GM23338 (cell line): ENCODE measurements around the gene VPREB1.

Source experiments
- CREB1 ChIP-seq: fragments of 250-450 bp; sonication (Bioruptor Pico); IDR thresholded peaks from 2 replicates; pipeline ENCODE4 v1.5.0; 2020; ENCODE audit warnings: low read depth, mild to moderate bottlenecking, moderate library complexity
- CTCF ChIP-seq, 2 experiments: fragments of 200-600 bp in 1 of 2; sonication (generic) in 1 of 2; conservative IDR thresholded peaks; 2 replicates each; pipeline versions ENCODE4 v1.5.1 to v1.6.1; 2016 to 2017; ENCODE audit warnings: antibody characterized with exemption in 2 of 2, low read depth in 2 of 2, mild to moderate bottlenecking in 2 of 2, moderate library complexity in 1 of 2
- ETS1 ChIP-seq: IDR thresholded peaks from 2 replicates; pipeline ENCODE4 v1.6.1; 2016; ENCODE audit warnings: antibody characterized with exemption
- EZH2 ChIP-seq: fragments of 200-600 bp; sonication (generic); IDR thresholded peaks from one replicate; pipeline ENCODE4 v1.8.0; 2017; ENCODE audit warnings: antibody characterized with exemption, mild to moderate bottlenecking, low read depth; ENCODE audit not compliant: unreplicated experiment
- EZH2phosphoT487 ChIP-seq: fragments of 200-600 bp; sonication (generic); IDR thresholded peaks from one replicate; pipeline ENCODE4 v1.8.1; 2018; ENCODE audit warnings: antibody characterized with exemption; ENCODE audit not compliant: unreplicated experiment
- JUNB ChIP-seq: IDR thresholded peaks from one replicate; pipeline ENCODE4 v1.6.1; 2016; ENCODE audit warnings: antibody characterized with exemption; ENCODE audit not compliant: unreplicated experiment
- NANOG ChIP-seq: IDR thresholded peaks from 2 replicates; pipeline ENCODE4 v1.6.1; 2016; ENCODE audit warnings: antibody characterized with exemption, borderline replicate concordance
- POLR2AphosphoS5 ChIP-seq: IDR thresholded peaks from 2 replicates; pipeline ENCODE4 v1.6.1; 2016; ENCODE audit warnings: antibody characterized with exemption, low read depth
- REST ChIP-seq: IDR thresholded peaks from one replicate; pipeline ENCODE4 v1.6.1; 2018; ENCODE audit warnings: antibody characterized with exemption; ENCODE audit not compliant: unreplicated experiment
- STAT1 ChIP-seq: IDR thresholded peaks from one replicate; pipeline ENCODE4 v1.6.1; 2016; ENCODE audit warnings: antibody characterized with exemption; ENCODE audit not compliant: unreplicated experiment
- ZNF331 ChIP-seq: fragments of 250-450 bp; sonication (Bioruptor Pico); IDR thresholded peaks from 2 replicates; pipeline ENCODE4 v1.5.0; 2020; ENCODE audit warnings: low read depth, mild to moderate bottlenecking, moderate library complexity
- ZNF462 ChIP-seq: fragments of 250-450 bp; sonication (Bioruptor Pico); IDR thresholded peaks from 2 replicates; pipeline ENCODE4 v1.5.0; 2020; ENCODE audit warnings: mild to moderate bottlenecking, moderate library complexity

GRCh38 chr22:22216450-22216959, 28.1 kb upstream of the VPREB1 start:
- TF ChIP-seq EZH2 (no peak), CTCF (conservative IDR thresholded peaks at IDR 0.05; ENCODE audit: low read depth in 2 of 2) (no peak), POLR2AphosphoS5 (no peak), REST (no peak), JUNB (no peak), CREB1 (CRISPR knock-in tag) (no peak), EZH2phosphoT487 (no peak), ETS1 (no peak), ZNF331 (no peak), STAT1 (no peak), ZNF462 (CRISPR knock-in tag) (no peak), NANOG (no peak)
